Kidney (tissue), 14 donors: ENCODE measurements around the gene GRIN2A. TPM values are rescaled to one million over a fixed set of nuclear protein-coding genes. Genes with fewer than 3 reads are reported as not detected.

Experiments used
- DNase-seq, 5 donors: peaks; one replicate each; pipeline ENCODE4 v3.0.0-alpha.2; 2013 to 2020
- FAIRE-seq: peaks from 2 replicates; lab custom pipeline; 2012; peaks lifted over from hg19 to GRCh38; lab: Jason Lieb, UNC
- H3K27ac ChIP-seq, 2 donors: one replicate each; pipeline ENCODE4 v1.7.0; 2013; ENCODE audit warnings: low read depth in 2 of 2, low read length in 2 of 2, inconsistent platforms in 1 of 2
- H3K27me3 ChIP-seq: one replicate; pipeline ENCODE4 v1.7.1; 2013; ENCODE audit warnings: low read length, inconsistent platforms; ENCODE audit not compliant: control insufficient read depth, insufficient read depth
- H3K36me3 ChIP-seq, 3 donors: one replicate each; pipeline versions ENCODE4 v1.7.0 to v1.7.1; 2013; ENCODE audit warnings: low read length in 3 of 3, control low read depth in 1 of 3, inconsistent platforms in 1 of 3; ENCODE audit not compliant: insufficient read depth in 3 of 3, control insufficient read depth in 2 of 3
- H3K4me1 ChIP-seq, 3 donors: one replicate each; pipeline versions ENCODE4 v1.7.0 to v1.7.1; 2013; ENCODE audit warnings: low read length in 3 of 3, inconsistent platforms in 1 of 3, low read depth in 1 of 3; ENCODE audit not compliant: control insufficient read depth in 2 of 3, insufficient read depth in 2 of 3
- H3K4me3 ChIP-seq, 3 donors: one replicate each; pipeline versions ENCODE4 v1.7.0 to v1.8.1; 2013; ENCODE audit warnings: low read length in 3 of 3, control low read depth in 1 of 3, inconsistent platforms in 1 of 3
- H3K9ac ChIP-seq, 3 donors: one replicate each; pipeline versions ENCODE4 v1.7.0 to v1.7.1; 2013; ENCODE audit warnings: low read length in 3 of 3, control low read depth in 1 of 3, inconsistent platforms in 1 of 3
- H3K9me3 ChIP-seq, 3 donors: one replicate each; pipeline versions ENCODE4 v1.7.0 to v1.7.1; 2013; ENCODE audit warnings: low read length in 3 of 3, control low read depth in 1 of 3, inconsistent platforms in 1 of 3; ENCODE audit not compliant: control insufficient read depth in 2 of 3, insufficient read depth in 1 of 3
- intact Hi-C: fragments of 100-400 bp; cut with DNase I; formaldehyde crosslinking; loops from one replicate; pipeline ENCODE4 v1.11.1; 2022
- polyA plus RNA-seq: library from polyadenylated mRNA; stranded (reverse); fragments of 350-450 nt; fragmentation: Illumina TruSeq; extraction: RNeasy Lipid Tissue Mini Kit (QIAGEN cat#74804); gene quantifications from one replicate; pipeline ENCODE4 v1.2.3, GENCODE V29; 2014; ENCODE audit warnings: low read depth, low replicate concordance; ENCODE audit not compliant: insufficient read depth
- total RNA-seq: library from RNA; stranded (reverse); fragmentation: NEBNext Ultra II Directional; extraction: Animal tissue kit (Norgen Biotek cat#: 25700); gene quantifications from one replicate; pipeline ENCODE4 v1.2.1, GENCODE V29; 2021
- TF ChIP-seq, protein P1 (sequence below): IDR thresholded peaks from 3 replicates; pipeline ENCODE4 v1.5.1; 2012; ENCODE audit warnings: mild to moderate bottlenecking, moderate library complexity, borderline replicate concordance; ENCODE audit not compliant: insufficient read depth; ENCODE audit errors: extremely low read depth
- donor health status: control.
- donor health status: control.
- donor health status: control.
- donor health status: control.
- donor health status: control.
- donor health status: DM: yes; HTN: yes; CAD: no.
- donor health status: Normal renal cell carcinoma (clear cell type).

Gene GRIN2A
- total and polyA plus RNA-seq, 2 donors from 2014 or later = 0.28 to 6.5 TPM

DNA sequence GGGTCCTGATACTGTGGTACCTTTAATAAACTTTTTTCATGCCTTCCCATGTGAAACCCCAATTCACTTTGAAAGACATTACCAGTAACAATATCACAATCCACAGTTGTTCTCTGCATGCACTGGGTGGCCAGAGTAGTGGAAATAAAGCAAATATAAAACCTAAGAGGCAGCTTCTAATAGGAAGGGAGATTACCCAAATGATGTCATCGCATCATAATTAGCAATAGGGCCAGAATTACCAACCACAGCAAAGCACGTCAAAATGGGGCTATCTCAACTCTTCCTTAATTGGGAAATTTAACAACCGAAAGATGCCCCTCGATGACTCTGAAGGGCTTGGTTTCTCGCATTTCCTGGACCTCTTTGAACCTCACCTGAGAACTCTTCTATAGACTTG is 224.8 kb downstream of the GRIN2A start:
- Histone ChIP-seq H3K27ac (no peak overlapping the region), H3K9ac (no peak overlapping the region), H3K27me3 (no peaks in the 10 kb centered on the region), H3K9me3 (no peaks in the 10 kb centered on the region), H3K36me3 (no peaks in the 10 kb centered on the region), H3K4me1 (peaks cover 0 to 3% (median 0%) of the 10 kb centered on the region in 3 donors), H3K4me3 (no peak overlapping the region)
- intact Hi-C loops = no loop called here
- DNase-seq (no peak), FAIRE-seq (no peak)
- TF ChIP-seq, protein P1, sequence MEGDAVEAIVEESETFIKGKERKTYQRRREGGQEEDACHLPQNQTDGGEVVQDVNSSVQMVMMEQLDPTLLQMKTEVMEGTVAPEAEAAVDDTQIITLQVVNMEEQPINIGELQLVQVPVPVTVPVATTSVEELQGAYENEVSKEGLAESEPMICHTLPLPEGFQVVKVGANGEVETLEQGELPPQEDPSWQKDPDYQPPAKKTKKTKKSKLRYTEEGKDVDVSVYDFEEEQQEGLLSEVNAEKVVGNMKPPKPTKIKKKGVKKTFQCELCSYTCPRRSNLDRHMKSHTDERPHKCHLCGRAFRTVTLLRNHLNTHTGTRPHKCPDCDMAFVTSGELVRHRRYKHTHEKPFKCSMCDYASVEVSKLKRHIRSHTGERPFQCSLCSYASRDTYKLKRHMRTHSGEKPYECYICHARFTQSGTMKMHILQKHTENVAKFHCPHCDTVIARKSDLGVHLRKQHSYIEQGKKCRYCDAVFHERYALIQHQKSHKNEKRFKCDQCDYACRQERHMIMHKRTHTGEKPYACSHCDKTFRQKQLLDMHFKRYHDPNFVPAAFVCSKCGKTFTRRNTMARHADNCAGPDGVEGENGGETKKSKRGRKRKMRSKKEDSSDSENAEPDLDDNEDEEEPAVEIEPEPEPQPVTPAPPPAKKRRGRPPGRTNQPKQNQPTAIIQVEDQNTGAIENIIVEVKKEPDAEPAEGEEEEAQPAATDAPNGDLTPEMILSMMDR = no peak

DNA sequence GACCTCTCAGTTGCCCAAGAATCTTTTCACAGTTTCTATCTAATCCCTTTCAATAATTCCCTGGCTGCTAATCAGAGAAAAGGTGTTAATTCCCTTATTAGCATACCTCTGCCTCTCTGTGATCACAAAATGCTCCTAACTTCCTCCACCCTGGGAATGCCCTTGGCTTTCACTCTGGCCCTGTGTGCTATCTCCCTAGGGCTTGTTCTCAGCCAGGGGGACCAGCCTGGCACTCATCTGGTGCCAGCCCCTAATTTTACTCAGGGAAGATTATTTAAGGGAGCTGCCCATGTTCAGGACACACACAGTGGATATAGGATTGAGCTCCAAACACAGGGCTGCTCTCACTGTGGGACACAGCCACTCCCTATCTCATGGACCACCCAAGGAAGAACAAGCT is 225.2 kb downstream of the GRIN2A start:
- TF ChIP-seq, protein P1 = no peak
- Histone ChIP-seq H3K36me3 (no peaks in the 10 kb centered on the region), H3K27me3 (no peaks in the 10 kb centered on the region)

GRCh38 chr16:9955677-9956076 is 226.6 kb downstream of the GRIN2A start:
- FAIRE-seq (no peak), DNase-seq (no peak)
- no peak overlapping the region for H3K27ac ChIP-seq
- no peaks in the 10 kb centered on the region for H3K36me3 ChIP-seq
- intact Hi-C loops = no loop called here
- H3K9ac ChIP-seq = no peak overlapping the region
- H3K27me3 ChIP-seq = no peaks in the 10 kb centered on the region
- TF ChIP-seq, protein P1 = no peak
- H3K4me1 ChIP-seq = peaks cover 0 to 3% (median 0%) of the 10 kb centered on the region in 3 donors
- H3K9me3 ChIP-seq = no peaks in the 10 kb centered on the region
- H3K4me3 ChIP-seq = no peak overlapping the region

More for the DNA sequence above, 225.2 kb downstream of the GRIN2A start:
- intact Hi-C loops = no loop called here
- Histone ChIP-seq H3K9ac (no peak overlapping the region), H3K27ac (no peak overlapping the region), H3K9me3 (no peaks in the 10 kb centered on the region), H3K4me1 (peaks cover 0 to 3% (median 0%) of the 10 kb centered on the region in 3 donors), H3K4me3 (no peak overlapping the region)
- FAIRE-seq = no peak
- DNase-seq = no peak

- H3K27me3 ChIP-seq = no peaks in the 10 kb centered on the region
- no peak overlapping the region for H3K27ac ChIP-seq
- H3K4me3 ChIP-seq = no peak overlapping the region
- no peaks in the 10 kb centered on the region for H3K36me3 ChIP-seq
- H3K9me3 ChIP-seq = no peaks in the 10 kb centered on the region
- H3K9ac ChIP-seq = no peak overlapping the region
- intact Hi-C loops = no loop called here
- FAIRE-seq = no peak
- DNase-seq = no peak
- H3K4me1 ChIP-seq = peaks cover 0 to 3% (median 0%) of the 10 kb centered on the region in 3 donors
- TF ChIP-seq, protein P1 = no peak
Observed at GRCh38 chr16:9953908-9954570, 228.2 kb downstream of the GRIN2A start.
